Stimulated activated CD8-positive, alpha-beta memory T cell treated with anti-CD3 and anti-CD28 coated beads, Interleukin-2, amount 100 ng/mL, for 1 hour (primary cell): ENCODE data around the gene HMCES.
"Not testable (repeated sequence)": the region's sequence is repeated elsewhere in the genome, so short reads cannot be mapped to it uniquely, and the experiment has no call there.

Source experiments
- DNase-seq, 2 donors: peaks; one replicate each; pipeline ENCODE4 v3.0.0-alpha.2; 2020; ENCODE audit warnings: low read depth in 2 of 2

HMCES gene

GRCh38 chr3:129347458-129347845, 68.8 kb downstream of the HMCES start:
- DNase-seq: no peak

DNA sequence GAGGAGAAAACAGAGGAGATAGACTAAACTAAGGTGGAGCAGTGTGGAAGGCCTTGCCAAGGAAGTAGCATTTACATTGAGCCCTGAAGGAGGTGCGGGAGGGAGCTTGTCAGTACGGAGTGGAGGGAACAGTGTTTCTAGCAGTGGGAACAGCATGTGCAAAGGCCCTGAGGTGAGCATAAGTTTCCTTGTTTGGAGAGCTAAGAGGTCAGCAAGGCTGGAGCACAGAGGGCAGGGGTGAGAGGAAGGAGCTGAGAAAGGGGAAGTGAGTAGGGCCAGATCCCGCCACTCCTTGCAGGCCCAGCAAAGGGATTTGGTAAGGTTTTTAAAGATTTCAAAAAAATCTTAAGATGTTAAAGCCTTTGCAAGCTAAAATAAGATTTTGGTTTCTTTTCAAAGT, 70.1 kb downstream of the HMCES start:
- no peak for DNase-seq

DNA sequence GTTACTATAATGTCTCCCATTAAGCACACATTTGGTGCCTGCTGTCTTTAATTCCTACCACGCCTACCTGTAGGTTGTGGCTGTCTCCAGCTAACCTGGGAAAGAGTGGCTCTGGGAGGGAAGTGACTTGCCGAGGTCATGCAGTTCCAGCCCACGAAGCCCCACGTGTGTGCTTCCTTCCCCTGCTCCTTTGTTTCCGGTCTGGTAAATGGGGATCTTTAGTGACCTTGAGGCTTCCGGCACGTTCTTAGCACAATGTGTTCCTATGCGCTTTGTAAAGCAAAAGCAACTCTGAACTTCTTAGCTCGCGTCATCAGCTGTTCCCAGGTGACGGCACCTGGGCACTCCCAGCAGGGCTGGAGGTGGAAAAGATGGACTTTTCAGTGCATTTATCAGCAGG, 70.5 kb downstream of the HMCES start:
- not testable (repeated sequence) for DNase-seq

- DNase-seq: no peak
These were observed 71.1 kb downstream of the HMCES start for GRCh38 chr3:129349791-129350190.

DNA sequence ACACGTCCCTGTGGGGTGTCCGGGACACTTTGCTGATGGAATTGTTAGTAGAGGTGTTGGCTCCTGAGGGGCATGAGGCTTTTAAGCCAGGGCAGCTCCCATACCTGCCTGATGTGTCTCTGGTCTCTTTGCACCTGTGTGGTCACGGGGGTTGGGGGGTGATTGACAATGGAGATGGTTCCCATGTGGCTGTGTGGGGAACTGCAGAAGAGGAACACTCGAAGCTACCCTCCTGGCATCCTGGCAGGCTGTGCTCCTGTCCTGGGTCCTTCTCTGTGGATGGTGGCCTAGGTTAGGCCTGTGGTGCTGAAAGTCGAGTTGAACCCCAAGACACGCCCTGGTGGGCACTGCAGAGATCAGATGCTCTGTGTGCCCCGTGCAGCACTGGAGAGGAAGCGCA, 73.4 kb downstream of the HMCES start:
- DNase-seq: no peak

DNA sequence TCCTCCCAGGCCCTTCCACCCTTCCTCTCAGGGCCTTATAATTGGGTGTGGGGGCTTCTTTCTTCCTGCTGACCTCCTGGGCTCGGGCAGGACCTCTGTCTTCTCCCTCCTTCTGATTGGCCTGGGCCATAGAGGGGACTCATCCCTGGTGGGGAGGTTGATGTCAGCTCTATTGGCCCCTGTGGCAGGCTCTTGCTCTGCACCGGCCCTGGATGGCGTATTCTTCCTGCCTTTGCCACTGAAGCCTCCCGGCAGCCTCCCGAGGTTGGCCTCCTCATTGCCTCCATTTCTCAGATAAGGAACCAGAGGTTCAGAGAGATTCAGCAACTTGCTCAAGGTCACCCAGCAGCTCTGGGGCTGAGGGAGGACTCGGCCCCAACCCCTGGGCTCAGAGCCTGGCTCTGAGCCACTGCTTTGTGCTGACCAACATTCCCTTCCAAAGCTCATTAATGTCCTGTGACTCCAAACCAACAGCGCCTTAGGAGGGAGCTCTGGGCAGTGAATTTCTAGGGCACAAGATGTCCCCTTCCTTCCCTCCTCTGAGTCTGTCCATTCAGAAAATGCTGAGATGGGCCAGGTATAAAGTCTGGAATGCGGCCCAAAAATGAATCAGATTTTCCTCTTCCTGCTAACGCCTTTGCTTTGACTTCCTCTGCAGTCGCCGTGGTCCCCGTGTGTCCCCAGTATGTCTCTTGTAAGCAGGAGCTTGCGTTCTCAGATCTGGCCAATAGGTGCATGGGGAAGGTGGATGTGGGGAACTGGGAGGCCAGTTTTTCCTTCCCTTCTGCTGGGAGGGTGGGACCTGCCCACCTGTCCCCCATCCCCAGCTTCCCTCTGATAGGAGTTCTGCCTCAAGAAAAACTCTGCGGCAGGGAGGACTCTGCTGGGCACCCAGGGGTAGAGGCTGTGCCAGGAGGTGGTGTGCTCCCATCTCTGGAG, 74.2 kb downstream of the HMCES start:
- DNase-seq: no peak

- no peak for DNase-seq
These were observed 74.9 kb downstream of the HMCES start for GRCh38 chr3:129353589-129353941.
